Endothelial cell of umbilical vein (primary cell): ENCODE results near the gene SH3TC1. TPM values are rescaled to one million over a fixed set of nuclear protein-coding genes. Genes with fewer than 3 reads are reported as not detected.

Experiments
- BruUV-seq: library from RNA; stranded (reverse); fragments of 400-500 nt; replicated peaks from 2 replicates; lab custom pipeline; 2021; lab: Mats Ljungman, UMichigan
- CTCF ChIA-PET: fragments of 300-600, 350-600 bp; sonication (Branson Sonifier 250); formaldehyde crosslinking; loops from one replicate; lab custom pipeline; 2021; ENCODE audit warnings: antibody characterized with exemption, inconsistent platforms; lab: Charles Lee
- POLR2A ChIA-PET: fragments of 300-600, 350-600 bp; sonication (Branson Sonifier 250); formaldehyde crosslinking; loops from one replicate; lab custom pipeline; 2021; ENCODE audit warnings: antibody characterized with exemption, inconsistent platforms; lab: Charles Lee
- DNase-seq: peaks from one replicate; pipeline ENCODE4 v3.0.0-alpha.2; 2011; ENCODE audit warnings: low read depth, low spot score
- FAIRE-seq: peaks from 2 replicates; lab custom pipeline; 2011; peaks lifted over from hg19 to GRCh38; lab: Jason Lieb, UNC
- H2AFZ ChIP-seq: 2 replicates; pipeline ENCODE4 v1.6.0; 2012; ENCODE audit warnings: low read depth, low read length, control low read depth, inconsistent platforms
- H3K27ac ChIP-seq: 2 replicates; pipeline ENCODE4 v1.5.1; 2011; ENCODE audit warnings: low read depth, mild to moderate bottlenecking, control low read depth, low read length, moderate library complexity; ENCODE audit not compliant: insufficient read depth
- H3K27me3 ChIP-seq, 2 experiments: 2 replicates each; pipeline versions ENCODE4 v1.6.0 to v1.6.1; 2011; ENCODE audit warnings: low read length in 2 of 2, mixed read lengths in 1 of 2; ENCODE audit not compliant: control insufficient read depth in 2 of 2, insufficient read depth in 2 of 2
- H3K36me3 ChIP-seq, 2 experiments: 2 replicates in 1 of 2; 3 replicates in 1 of 2; pipeline ENCODE4 v1.5.1; 2011; ENCODE audit warnings: low read length in 2 of 2, mild to moderate bottlenecking in 1 of 2, moderate library complexity in 1 of 2; ENCODE audit not compliant: control insufficient read depth in 2 of 2, insufficient read depth in 2 of 2; ENCODE audit errors: extremely low read depth in 1 of 2
- H3K4me1 ChIP-seq: 3 replicates; pipeline ENCODE4 v1.5.1; 2011; ENCODE audit warnings: mild to moderate bottlenecking, low read length; ENCODE audit not compliant: control insufficient read depth, insufficient read depth; ENCODE audit errors: extremely low read depth
- H3K4me2 ChIP-seq: 2 replicates; pipeline ENCODE4 v1.6.1; 2011; ENCODE audit warnings: low read length, control low read depth, mixed read lengths; ENCODE audit not compliant: insufficient read depth
- H3K4me3 ChIP-seq, 3 experiments: fragments of 200-600 bp in 1 of 3; sonication (generic), shearing (Covaris generic) in 1 of 3; replicated peaks in 1 of 3; 2 replicates each; pipeline ENCODE4 v1.5.1; 2011 to 2016; ENCODE audit warnings: control low read depth in 3 of 3, low read length in 3 of 3, mild to moderate bottlenecking in 2 of 3, inconsistent platforms in 1 of 3, low read depth in 1 of 3, moderate library complexity in 1 of 3; ENCODE audit not compliant: insufficient read depth in 1 of 3
- H3K79me2 ChIP-seq: 2 replicates; pipeline ENCODE4 v1.6.0; 2012; ENCODE audit warnings: low read length, inconsistent platforms; ENCODE audit not compliant: control insufficient read depth, insufficient read depth
- H3K9ac ChIP-seq: replicated peaks from 2 replicates; pipeline ENCODE3; 2011; ENCODE audit warnings: low read length, control low read depth; ENCODE audit not compliant: insufficient read depth; ENCODE audit errors: extremely low read depth
- H3K9me1 ChIP-seq: replicated peaks from 3 replicates; pipeline ENCODE4 v1.6.0; 2011; ENCODE audit warnings: mild to moderate bottlenecking, low read length; ENCODE audit not compliant: control insufficient read depth, insufficient read depth; ENCODE audit errors: extremely low read depth
- H3K9me3 ChIP-seq: replicated peaks from 2 replicates; pipeline ENCODE4 v1.5.1; 2012; ENCODE audit warnings: low read length, inconsistent platforms; ENCODE audit not compliant: control insufficient read depth, insufficient read depth
- H4K20me1 ChIP-seq: replicated peaks from 2 replicates; pipeline ENCODE3; 2011; ENCODE audit warnings: mild to moderate bottlenecking, low read length; ENCODE audit not compliant: control insufficient read depth, insufficient read depth; ENCODE audit errors: extremely low read depth
- CTCF ChIP-seq, 2 donors: IDR thresholded peaks; 1 replicate in 1 of 2; 2 replicates in 1 of 2; pipeline ENCODE4 v1.5.1; 2011; ENCODE audit warnings: low read length in 2 of 2, mild to moderate bottlenecking in 2 of 2, moderate library complexity in 2 of 2, control low read depth in 1 of 2, inconsistent platforms in 1 of 2, low read depth in 1 of 2; ENCODE audit not compliant: insufficient read depth in 1 of 2; ENCODE audit errors: extremely low read depth in 1 of 2
- EZH2 ChIP-seq: IDR thresholded peaks from 2 replicates; pipeline ENCODE4 v1.6.1; 2012; ENCODE audit warnings: borderline replicate concordance, low read depth, mild to moderate bottlenecking, moderate library complexity, low read length, inconsistent platforms; ENCODE audit not compliant: severe bottlenecking
- FOS ChIP-seq: IDR thresholded peaks from 2 replicates; pipeline ENCODE4 v1.6.1; 2011; ENCODE audit warnings: mild to moderate bottlenecking, low read length, moderate library complexity, borderline replicate concordance; ENCODE audit not compliant: insufficient read depth
- GATA2 ChIP-seq: IDR thresholded peaks from 2 replicates; pipeline ENCODE4 v1.7.0; 2011; ENCODE audit warnings: low read depth, mild to moderate bottlenecking, moderate library complexity, mixed read lengths, low read length; ENCODE audit not compliant: insufficient read length, insufficient read depth
- JUN ChIP-seq: IDR thresholded peaks from 2 replicates; pipeline ENCODE4 v1.6.1; 2011; ENCODE audit warnings: borderline replicate concordance, low read depth; ENCODE audit not compliant: insufficient read length, insufficient read depth
- MAX ChIP-seq: IDR thresholded peaks from 2 replicates; pipeline ENCODE4 v1.6.1; 2011; ENCODE audit not compliant: insufficient read depth, insufficient read length
- MYC ChIP-seq: IDR thresholded peaks from one replicate; pipeline ENCODE4 v1.6.1; 2011; ENCODE audit warnings: mild to moderate bottlenecking, low read depth, low read length
- POLR2A ChIP-seq: IDR thresholded peaks from 2 replicates; pipeline ENCODE4 v1.6.1; 2012; ENCODE audit warnings: low read depth, mild to moderate bottlenecking, control low read depth, low read length
- POLR2AphosphoS5 ChIP-seq: IDR thresholded peaks from 2 replicates; pipeline ENCODE4 v1.6.1; 2012; ENCODE audit warnings: low read depth, mild to moderate bottlenecking, control low read depth, low read length, moderate library complexity; ENCODE audit not compliant: insufficient read depth
- dilution Hi-C: fragments of 300-500 bp; cut with MboI; formaldehyde crosslinking; loops from one replicate; pipeline ENCODE4 v1.15.0; 2019; ENCODE audit warnings: low sequenced_read_pairs; ENCODE audit not compliant: extremely low pct_ligation_motif_present
- intact Hi-C: fragments of 100-400 bp; cut with micrococcal nuclease; formaldehyde crosslinking; loops from one replicate; pipeline ENCODE4 v1.10.0; 2022
- polyA plus RNA-seq, 4 experiments: library from polyadenylated mRNA; depleted of rRNA in 3 of 4; stranded (reverse) in 3 of 4; unstranded in 1 of 4; fragments of >200 nt; gene quantifications; 2 replicates each; pipeline versions ENCODE4 v1.2.1 to v1.2.3, GENCODE V29; 2011 to 2012; ENCODE audit warnings: missing spikeins in 1 of 4
- total RNA-seq: library from RNA; stranded (reverse); gene quantifications from 2 replicates; pipeline ENCODE4 v1.2.3, GENCODE V29; 2021

SH3TC1 gene
- total and polyA plus RNA-seq, 2 donors (not counting 3 experiments of a cell fraction or from before 2014, with no cell fraction given) = 96.5 to 192 TPM

- ChIA-PET CTCF (interaction anchor here (0.7 to 0.9 kb wide), 2 partner anchors 16 to 22 kb away, joined by 3 read pairs; no protein-coding TSS in a partner anchor), POLR2A (no interaction called here)
- Histone ChIP-seq H3K9ac (no peak overlapping the region), H3K9me3 (no peaks in the 10 kb centered on the region), H3K79me2 (no peaks in the 10 kb centered on the region), H3K27me3 (peaks cover 0 to 2% of the 10 kb centered on the region in 2 experiments), H3K4me3 (no peak overlapping the region), H3K4me1 (no peaks in the 10 kb centered on the region), H3K9me1 (no peaks in the 10 kb centered on the region), H3K36me3 (no peaks in the 10 kb centered on the region), H3K27ac (no peak overlapping the region), H3K4me2 (no peak overlapping the region), H4K20me1 (no peaks in the 10 kb centered on the region), H2AFZ (no peak overlapping the region)
- FAIRE-seq (no peak), DNase-seq (no peak)
- BruUV-seq = no TSS peak
- dilution Hi-C loops = no loop called here
- intact Hi-C loops = no loop called here
- TF ChIP-seq GATA2 = no peak
- no peak for TF ChIP-seq POLR2AphosphoS5
- TF ChIP-seq EZH2 = no peak
- TF ChIP-seq MYC = no peak
- TF ChIP-seq CTCF (IDR thresholded peaks at IDR 0.05; ENCODE audit: extremely low read depth in 1 of 2, insufficient read depth in 1 of 2, low read depth in 1 of 2, low read length in 2 of 2) = no peak
- TF ChIP-seq JUN = no peak
- TF ChIP-seq POLR2A = no peak
- TF ChIP-seq FOS = no peak
- TF ChIP-seq MAX = no peak
Measured at GRCh38 chr4:8170341-8170740, 28.7 kb upstream of the SH3TC1 start.
